OCI-LY7 (cell line): ENCODE measurements around the gene MEF2D. TPM values are rescaled to one million over a fixed set of nuclear protein-coding genes. Genes with fewer than 3 reads are reported as not detected.
A peak's percentile ranks its signal among the peaks of the same experiment; 100 is the strongest.

Experiments used
- BruUV-seq: library from RNA; stranded (reverse); fragments of 400-500 nt; replicated peaks from 2 replicates; lab custom pipeline; 2021; lab: Mats Ljungman, UMichigan
- CTCF ChIA-PET: fragments of 300-600 bp; sonication (Branson Sonifier 250); formaldehyde crosslinking; loops from one replicate; lab custom pipeline; 2022; ENCODE audit warnings: antibody characterized with exemption; ENCODE audit not compliant: unreplicated experiment; lab: Charles Lee
- POLR2A ChIA-PET: fragments of 300-600 bp; sonication (Branson Sonifier 250); formaldehyde crosslinking; loops from one replicate; lab custom pipeline; 2022; ENCODE audit warnings: antibody characterized with exemption; lab: Charles Lee
- DNase-seq: peaks from one replicate; pipeline ENCODE4 v3.0.0-alpha.2; 2015; ENCODE audit warnings: low spot score
- H2AFZ ChIP-seq: fragments of 200-600 bp; sonication (generic), shearing (Covaris generic); 2 replicates; pipeline ENCODE4 v1.6.1; 2014; ENCODE audit warnings: mild to moderate bottlenecking, antibody characterized with exemption, low read length, moderate library complexity
- H3K27ac ChIP-seq: fragments of 200-600 bp; sonication (generic); 2 replicates; pipeline ENCODE4 v1.5.1; 2014; ENCODE audit warnings: mixed run types, low read depth, mild to moderate bottlenecking, moderate library complexity, low read length, inconsistent platforms; ENCODE audit not compliant: poor library complexity, severe bottlenecking
- H3K36me3 ChIP-seq: fragments of 200-600 bp; sonication (generic); 2 replicates; pipeline ENCODE4 v1.6.1; 2014; ENCODE audit warnings: mild to moderate bottlenecking, antibody characterized with exemption, low read length, moderate library complexity, mixed read lengths; ENCODE audit not compliant: insufficient read depth
- H3K4me1 ChIP-seq: fragments of 200-600 bp; sonication (generic); 2 replicates; pipeline ENCODE4 v1.5.1; 2014; ENCODE audit warnings: mild to moderate bottlenecking, low read length; ENCODE audit not compliant: insufficient read depth, poor library complexity, severe bottlenecking
- H3K4me2 ChIP-seq: fragments of 200-600 bp; sonication (generic); 2 replicates; pipeline ENCODE4 v1.6.1; 2014; ENCODE audit warnings: mild to moderate bottlenecking, low read length
- H3K4me3 ChIP-seq: fragments of 200-600 bp; sonication (generic); 2 replicates; pipeline ENCODE4 v1.5.1; 2014; ENCODE audit warnings: mild to moderate bottlenecking, low read depth, low read length; ENCODE audit not compliant: poor library complexity, severe bottlenecking
- H3K79me2 ChIP-seq: fragments of 200-600 bp; sonication (generic); 2 replicates; pipeline ENCODE4 v1.6.1; 2016; ENCODE audit warnings: low read depth, mild to moderate bottlenecking, low read length, moderate library complexity, mixed read lengths; ENCODE audit not compliant: insufficient read depth
- H3K9me2 ChIP-seq: fragments of 200-600 bp; sonication (generic); 2 replicates; pipeline ENCODE4 v1.6.1; 2016; ENCODE audit warnings: mild to moderate bottlenecking, low read length, mixed read lengths; ENCODE audit not compliant: insufficient read depth
- H3K9me3 ChIP-seq: fragments of 200-600 bp; sonication (generic); 2 replicates; pipeline ENCODE4 v1.6.1; 2014; ENCODE audit warnings: mild to moderate bottlenecking, mixed run types, low read length, mixed read lengths
- H4K20me1 ChIP-seq: fragments of 200-600 bp; sonication (generic); 2 replicates; pipeline ENCODE4 v1.6.1; 2014; ENCODE audit warnings: mild to moderate bottlenecking, antibody characterized with exemption, low read length, moderate library complexity, mixed read lengths; ENCODE audit not compliant: insufficient read depth
- EZH2phosphoT487 ChIP-seq: fragments of 200-600 bp; sonication (generic); IDR thresholded peaks from 2 replicates; pipeline ENCODE4 v1.6.1; 2018; ENCODE audit warnings: low read depth, borderline replicate concordance, mild to moderate bottlenecking, mixed run types, antibody characterized with exemption, low read length, moderate library complexity, mixed read lengths
- intact Hi-C: fragments of 100-400 bp; cut with micrococcal nuclease; formaldehyde crosslinking; loops from one replicate; pipeline ENCODE4 v1.10.0; 2022; ENCODE audit not compliant: unreplicated experiment
- total RNA-seq, 2 experiments: library from RNA; depleted of rRNA in 1 of 2; stranded (reverse); fragments of >200 nt in 1 of 2; shearing (Covaris generic) in 1 of 2; gene quantifications; 2 replicates each; pipeline ENCODE4 v1.2.3, GENCODE V29; 2014 to 2022
- TF ChIP-seq, protein P1 (sequence below): fragments of 200-600 bp; sonication (generic); conservative IDR thresholded peaks from 2 replicates; pipeline ENCODE4 v1.5.1; 2014; ENCODE audit warnings: mild to moderate bottlenecking, antibody characterized with exemption, low read length, moderate library complexity, mixed read lengths

The MEF2D gene
- total RNA-seq, 2 experiments from 2014 or later = 42.7 to 92.3 TPM

DNA sequence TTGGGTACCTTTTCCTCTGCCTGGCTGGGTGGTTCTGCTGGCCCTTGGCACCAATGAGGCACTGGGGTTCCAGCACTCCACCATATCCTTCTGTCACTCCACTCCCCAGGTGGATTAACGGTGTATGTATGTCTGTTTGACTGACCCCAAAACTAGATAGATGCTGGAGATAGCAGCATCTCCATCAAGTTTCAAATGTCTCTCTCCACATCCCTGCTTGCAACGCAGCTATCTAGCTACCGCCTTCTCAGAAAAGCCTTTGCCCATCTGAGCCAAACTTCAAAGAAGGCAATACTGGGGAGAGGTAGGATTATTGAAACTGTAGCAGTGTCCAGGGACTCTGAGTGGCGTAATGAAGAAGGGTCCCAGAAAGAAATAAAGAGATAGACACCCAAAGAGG lies 67.5 kb downstream of the MEF2D start:
- Histone ChIP-seq H3K36me3 (no peaks in the 10 kb centered on the region), H3K79me2 (no peaks in the 10 kb centered on the region), H2AFZ (no peak overlapping the region), H3K4me2 (no peak overlapping the region), H3K27ac (no peak overlapping the region), H3K4me3 (no peak overlapping the region), H3K4me1 (no peaks in the 10 kb centered on the region), H4K20me1 (no peaks in the 10 kb centered on the region), H3K9me2 (no peaks in the 10 kb centered on the region), H3K9me3 (no peaks in the 10 kb centered on the region)
- CTCF ChIA-PET = interaction anchor here (1.3 kb wide), 1 partner anchor 13 kb away, joined by 3 read pairs; no protein-coding TSS in a partner anchor
- DNase-seq = no peak
- TF ChIP-seq, protein P1, sequence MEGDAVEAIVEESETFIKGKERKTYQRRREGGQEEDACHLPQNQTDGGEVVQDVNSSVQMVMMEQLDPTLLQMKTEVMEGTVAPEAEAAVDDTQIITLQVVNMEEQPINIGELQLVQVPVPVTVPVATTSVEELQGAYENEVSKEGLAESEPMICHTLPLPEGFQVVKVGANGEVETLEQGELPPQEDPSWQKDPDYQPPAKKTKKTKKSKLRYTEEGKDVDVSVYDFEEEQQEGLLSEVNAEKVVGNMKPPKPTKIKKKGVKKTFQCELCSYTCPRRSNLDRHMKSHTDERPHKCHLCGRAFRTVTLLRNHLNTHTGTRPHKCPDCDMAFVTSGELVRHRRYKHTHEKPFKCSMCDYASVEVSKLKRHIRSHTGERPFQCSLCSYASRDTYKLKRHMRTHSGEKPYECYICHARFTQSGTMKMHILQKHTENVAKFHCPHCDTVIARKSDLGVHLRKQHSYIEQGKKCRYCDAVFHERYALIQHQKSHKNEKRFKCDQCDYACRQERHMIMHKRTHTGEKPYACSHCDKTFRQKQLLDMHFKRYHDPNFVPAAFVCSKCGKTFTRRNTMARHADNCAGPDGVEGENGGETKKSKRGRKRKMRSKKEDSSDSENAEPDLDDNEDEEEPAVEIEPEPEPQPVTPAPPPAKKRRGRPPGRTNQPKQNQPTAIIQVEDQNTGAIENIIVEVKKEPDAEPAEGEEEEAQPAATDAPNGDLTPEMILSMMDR = no peak
- TF ChIP-seq EZH2phosphoT487 = no peak
- no TSS peak for BruUV-seq
- POLR2A ChIA-PET = no interaction called here
- intact Hi-C loops = no loop called here

DNA sequence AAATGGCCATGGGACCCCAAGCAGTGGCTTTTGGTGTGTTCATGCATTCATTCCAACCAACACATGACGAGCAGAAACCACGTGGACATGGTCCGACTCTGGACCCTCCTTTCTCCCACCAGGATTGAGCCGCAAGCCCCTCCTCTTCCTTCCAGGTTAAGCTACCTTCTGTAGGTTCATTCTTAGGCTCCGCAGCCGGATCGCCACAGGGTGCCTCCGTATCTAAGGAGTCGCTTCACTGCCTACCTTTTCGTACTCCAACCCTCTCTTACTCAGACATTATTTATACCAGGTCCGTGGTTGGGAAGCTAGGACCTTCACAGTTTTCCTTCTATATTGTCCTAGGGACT lies 67.9 kb downstream of the MEF2D start:
- Histone ChIP-seq H3K4me1 (no peaks in the 10 kb centered on the region), H3K27ac (no peak overlapping the region), H3K4me2 (no peak overlapping the region), H3K79me2 (no peaks in the 10 kb centered on the region), H3K36me3 (no peaks in the 10 kb centered on the region), H2AFZ (no peak overlapping the region), H3K9me3 (no peaks in the 10 kb centered on the region), H3K9me2 (no peaks in the 10 kb centered on the region), H4K20me1 (no peaks in the 10 kb centered on the region), H3K4me3 (no peak overlapping the region)
- TF ChIP-seq, protein P1 = no peak
- no peak for TF ChIP-seq EZH2phosphoT487
- no peak for DNase-seq
- no TSS peak for BruUV-seq
- ChIA-PET POLR2A (no interaction called here), CTCF (no interaction called here)
- intact Hi-C loops = no loop called here

DNA sequence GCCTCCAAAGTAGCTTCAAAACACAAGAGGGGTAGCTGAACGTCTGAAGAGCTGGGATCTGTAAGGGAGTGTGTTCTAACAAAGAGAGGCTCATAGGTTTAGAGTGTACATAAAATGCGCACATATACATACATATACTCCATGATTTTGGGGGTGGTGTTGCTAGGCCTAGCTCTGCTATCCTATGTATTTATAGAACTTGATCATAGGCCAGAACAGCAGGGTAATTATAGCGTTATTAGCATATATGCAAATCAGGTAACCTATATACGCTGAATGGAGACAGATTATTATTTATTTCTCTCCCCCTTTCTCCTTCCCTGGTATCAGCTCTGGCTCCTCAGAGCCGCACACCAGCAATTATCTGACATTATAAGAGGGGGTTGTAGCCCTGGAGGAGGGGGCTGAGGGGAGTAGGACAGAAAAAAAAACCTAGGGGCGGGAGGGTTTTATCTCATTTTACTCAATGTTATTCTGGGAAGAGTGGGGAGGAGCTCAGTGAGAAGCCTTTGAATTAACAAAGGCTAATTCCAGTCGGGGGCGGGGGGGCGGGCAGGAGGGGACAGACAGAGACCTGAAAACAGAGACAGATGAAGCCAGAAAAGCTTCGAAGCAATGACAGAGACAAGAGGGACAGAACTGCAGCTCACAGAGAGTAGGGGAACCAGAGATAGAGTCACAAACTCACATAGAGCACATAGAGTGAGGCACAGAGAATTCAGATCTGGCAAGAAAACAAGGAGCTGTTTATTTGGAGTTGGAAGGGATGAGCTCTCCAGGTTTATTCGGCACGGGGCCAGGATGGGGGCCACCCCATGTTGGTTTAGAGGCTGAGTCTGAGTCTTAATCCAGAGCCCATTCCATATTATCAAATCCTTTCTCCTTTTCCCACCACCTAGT lies 68.6 kb downstream of the MEF2D start:
- CTCF ChIA-PET = no interaction called here
- no TSS peak for BruUV-seq
- intact Hi-C loops = no loop called here

More for the DNA sequence above, 68.6 kb downstream of the MEF2D start:
- H3K4me2 ChIP-seq = no peak overlapping the region
- no peak overlapping the region for H3K4me3 ChIP-seq
- H4K20me1 ChIP-seq = no peaks in the 10 kb centered on the region
- POLR2A ChIA-PET = interaction anchor here (0.5 kb wide), 1 partner anchor 815 kb away, joined by 3 read pairs; no protein-coding TSS in a partner anchor
- no peaks in the 10 kb centered on the region for H3K36me3 ChIP-seq
- no peak for DNase-seq
- no peaks in the 10 kb centered on the region for H3K79me2 ChIP-seq
- no peaks in the 10 kb centered on the region for H3K4me1 ChIP-seq
- TF ChIP-seq, protein P1 = no peak
- peak; percentile 69; the same call in 1 of the 2 replicates for TF ChIP-seq EZH2phosphoT487
- no peak overlapping the region for H2AFZ ChIP-seq
- H3K27ac ChIP-seq = no peak overlapping the region
- no peaks in the 10 kb centered on the region for H3K9me2 ChIP-seq
- H3K9me3 ChIP-seq = no peaks in the 10 kb centered on the region
